ENCODE results near the gene FBP1.

DNA sequence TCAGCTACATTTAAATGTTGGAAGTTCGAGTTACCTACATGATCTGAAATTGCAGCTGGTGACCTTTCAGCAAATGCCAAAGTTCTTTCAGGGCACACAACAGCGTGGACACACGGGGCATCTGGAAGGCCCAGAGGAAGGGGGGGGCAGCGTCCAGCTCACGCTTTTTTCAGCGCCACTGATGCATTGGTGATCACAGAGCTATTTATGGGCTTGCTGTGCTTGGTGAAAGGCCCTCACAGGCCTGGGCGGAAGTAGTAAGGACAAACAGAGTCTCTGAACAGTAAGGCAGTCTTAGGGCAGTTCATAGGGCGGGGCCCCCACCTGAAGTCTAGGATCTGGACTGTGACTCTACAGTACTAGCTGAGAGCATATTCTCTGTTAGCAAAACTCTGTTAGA, 39.1 kb downstream of the FBP1 start:
- TF ChIP-seq, protein P1, sequence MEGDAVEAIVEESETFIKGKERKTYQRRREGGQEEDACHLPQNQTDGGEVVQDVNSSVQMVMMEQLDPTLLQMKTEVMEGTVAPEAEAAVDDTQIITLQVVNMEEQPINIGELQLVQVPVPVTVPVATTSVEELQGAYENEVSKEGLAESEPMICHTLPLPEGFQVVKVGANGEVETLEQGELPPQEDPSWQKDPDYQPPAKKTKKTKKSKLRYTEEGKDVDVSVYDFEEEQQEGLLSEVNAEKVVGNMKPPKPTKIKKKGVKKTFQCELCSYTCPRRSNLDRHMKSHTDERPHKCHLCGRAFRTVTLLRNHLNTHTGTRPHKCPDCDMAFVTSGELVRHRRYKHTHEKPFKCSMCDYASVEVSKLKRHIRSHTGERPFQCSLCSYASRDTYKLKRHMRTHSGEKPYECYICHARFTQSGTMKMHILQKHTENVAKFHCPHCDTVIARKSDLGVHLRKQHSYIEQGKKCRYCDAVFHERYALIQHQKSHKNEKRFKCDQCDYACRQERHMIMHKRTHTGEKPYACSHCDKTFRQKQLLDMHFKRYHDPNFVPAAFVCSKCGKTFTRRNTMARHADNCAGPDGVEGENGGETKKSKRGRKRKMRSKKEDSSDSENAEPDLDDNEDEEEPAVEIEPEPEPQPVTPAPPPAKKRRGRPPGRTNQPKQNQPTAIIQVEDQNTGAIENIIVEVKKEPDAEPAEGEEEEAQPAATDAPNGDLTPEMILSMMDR (conservative IDR thresholded peaks at IDR 0.05; ENCODE audit: low read length): no peak
- no peak for TF ChIP-seq EZH2phosphoT487 (IDR thresholded peaks at IDR 0.05; ENCODE audit: borderline replicate concordance)

Data from Loucy (cell line).